Neuronal stem cell (in vitro differentiated cells): ENCODE data around the gene PRKACG.

ENCODE experiments used
- DNase-seq: peaks from one replicate; pipeline ENCODE4 v3.0.0-alpha.2; 2013; ENCODE audit warnings: low spot score
- H2AFZ ChIP-seq: one replicate; pipeline ENCODE4 v1.6.1; 2013; ENCODE audit warnings: mild to moderate bottlenecking, low read length, inconsistent platforms
- H2AK5ac ChIP-seq: 2 replicates; pipeline ENCODE4 v1.6.1; 2013; ENCODE audit warnings: low read depth, mild to moderate bottlenecking, inconsistent platforms, low read length, moderate library complexity, mixed read lengths
- H2BK120ac ChIP-seq: 2 replicates; pipeline ENCODE4 v1.6.1; 2013; ENCODE audit warnings: low read depth, mild to moderate bottlenecking, inconsistent platforms, low read length, moderate library complexity, mixed read lengths
- H2BK12ac ChIP-seq: one replicate; pipeline ENCODE4 v1.6.1; 2013; ENCODE audit warnings: low read length, inconsistent platforms
- H2BK15ac ChIP-seq: 2 replicates; pipeline ENCODE4 v1.6.1; 2013; ENCODE audit warnings: mild to moderate bottlenecking, low read length, inconsistent platforms, mixed read lengths
- H2BK5ac ChIP-seq: one replicate; pipeline ENCODE4 v1.6.1; 2013; ENCODE audit warnings: inconsistent platforms, mild to moderate bottlenecking, low read length, moderate library complexity
- H3K14ac ChIP-seq: one replicate; pipeline ENCODE4 v1.6.1; 2013; ENCODE audit warnings: low read length, inconsistent platforms
- H3K18ac ChIP-seq: 2 replicates; pipeline ENCODE4 v1.6.1; 2013; ENCODE audit warnings: low read length, inconsistent platforms
- H3K23ac ChIP-seq: 2 replicates; pipeline ENCODE4 v1.6.1; 2013; ENCODE audit warnings: low read depth, mild to moderate bottlenecking, mixed read lengths, low read length, inconsistent platforms; ENCODE audit not compliant: poor library complexity
- H3K27ac ChIP-seq: replicated peaks from 3 replicates; pipeline ENCODE4 v1.5.1; 2013; ENCODE audit warnings: low read length, inconsistent platforms
- H3K27me3 ChIP-seq, 3 experiments: 2 replicates each; pipeline ENCODE4 v1.6.1; 2013; ENCODE audit warnings: low read length in 3 of 3, mild to moderate bottlenecking in 2 of 3, inconsistent platforms in 1 of 3, low read depth in 1 of 3, mixed read lengths in 1 of 3, moderate library complexity in 1 of 3; ENCODE audit not compliant: control insufficient read depth in 3 of 3, insufficient read depth in 3 of 3
- H3K36me3 ChIP-seq, 2 donors: replicated peaks in 1 of 2; 2 replicates each; pipeline ENCODE4 v1.6.1; 2013; ENCODE audit warnings: low read length in 2 of 2; ENCODE audit not compliant: control insufficient read depth in 2 of 2, insufficient read depth in 2 of 2
- H3K4ac ChIP-seq: 2 replicates; pipeline ENCODE4 v1.6.1; 2013; ENCODE audit warnings: inconsistent platforms, mild to moderate bottlenecking, low read length, moderate library complexity
- H3K4me1 ChIP-seq, 2 donors: 1 replicate in 1 of 2; 2 replicates in 1 of 2; pipeline ENCODE4 v1.6.1; 2013; ENCODE audit warnings: low read length in 2 of 2, low read depth in 1 of 2; ENCODE audit not compliant: control insufficient read depth in 2 of 2, insufficient read depth in 1 of 2
- H3K4me2 ChIP-seq: one replicate; pipeline ENCODE4 v1.6.1; 2013; ENCODE audit warnings: mild to moderate bottlenecking, low read length, inconsistent platforms; ENCODE audit not compliant: insufficient read depth, poor library complexity, severe bottlenecking
- H3K4me3 ChIP-seq, 2 donors: 2 replicates each; pipeline ENCODE4 v1.5.1; 2013; ENCODE audit warnings: low read length in 2 of 2, mild to moderate bottlenecking in 2 of 2, inconsistent platforms in 1 of 2, moderate library complexity in 1 of 2
- H3K79me1 ChIP-seq: one replicate; pipeline ENCODE4 v1.6.1; 2013; ENCODE audit warnings: low read depth, mild to moderate bottlenecking, inconsistent platforms, low read length, moderate library complexity
- H3K9ac ChIP-seq: one replicate; pipeline ENCODE4 v1.6.1; 2013; ENCODE audit warnings: mild to moderate bottlenecking, low read depth, low read length, inconsistent platforms; ENCODE audit not compliant: poor library complexity
- H3K9me3 ChIP-seq, 2 donors: replicated peaks in 1 of 2; 2 replicates each; pipeline versions ENCODE3 to v1.6.1; 2013; ENCODE audit warnings: low read length in 2 of 2, mild to moderate bottlenecking in 2 of 2, inconsistent platforms in 1 of 2, low read depth in 1 of 2, mixed read lengths in 1 of 2, moderate library complexity in 1 of 2; ENCODE audit not compliant: control insufficient read depth in 2 of 2, insufficient read depth in 1 of 2
- H4K8ac ChIP-seq: one replicate; pipeline ENCODE4 v1.6.1; 2013; ENCODE audit warnings: low read depth, mild to moderate bottlenecking, inconsistent platforms, low read length, moderate library complexity
- H4K91ac ChIP-seq: one replicate; pipeline ENCODE4 v1.6.1; 2013; ENCODE audit warnings: low read length, low read depth, mild to moderate bottlenecking, inconsistent platforms; ENCODE audit not compliant: poor library complexity
- WGBS, 2 donors: extraction: QIAGEN DNeasy Blood & Tissue Kit; methylation state at CpG; one replicate each; pipeline ENCODE4 v1.1.7; 2013; ENCODE audit warnings: missing lambda C conversion rate in 2 of 2, mixed read lengths in 1 of 2; ENCODE audit not compliant: insufficient read length in 2 of 2, insufficient replicate concordance in 1 of 2; ENCODE audit errors: extremely low coverage in 2 of 2; 5-methylcytosine and 5-hydroxymethylcytosine counted together

Gene PRKACG

DNA sequence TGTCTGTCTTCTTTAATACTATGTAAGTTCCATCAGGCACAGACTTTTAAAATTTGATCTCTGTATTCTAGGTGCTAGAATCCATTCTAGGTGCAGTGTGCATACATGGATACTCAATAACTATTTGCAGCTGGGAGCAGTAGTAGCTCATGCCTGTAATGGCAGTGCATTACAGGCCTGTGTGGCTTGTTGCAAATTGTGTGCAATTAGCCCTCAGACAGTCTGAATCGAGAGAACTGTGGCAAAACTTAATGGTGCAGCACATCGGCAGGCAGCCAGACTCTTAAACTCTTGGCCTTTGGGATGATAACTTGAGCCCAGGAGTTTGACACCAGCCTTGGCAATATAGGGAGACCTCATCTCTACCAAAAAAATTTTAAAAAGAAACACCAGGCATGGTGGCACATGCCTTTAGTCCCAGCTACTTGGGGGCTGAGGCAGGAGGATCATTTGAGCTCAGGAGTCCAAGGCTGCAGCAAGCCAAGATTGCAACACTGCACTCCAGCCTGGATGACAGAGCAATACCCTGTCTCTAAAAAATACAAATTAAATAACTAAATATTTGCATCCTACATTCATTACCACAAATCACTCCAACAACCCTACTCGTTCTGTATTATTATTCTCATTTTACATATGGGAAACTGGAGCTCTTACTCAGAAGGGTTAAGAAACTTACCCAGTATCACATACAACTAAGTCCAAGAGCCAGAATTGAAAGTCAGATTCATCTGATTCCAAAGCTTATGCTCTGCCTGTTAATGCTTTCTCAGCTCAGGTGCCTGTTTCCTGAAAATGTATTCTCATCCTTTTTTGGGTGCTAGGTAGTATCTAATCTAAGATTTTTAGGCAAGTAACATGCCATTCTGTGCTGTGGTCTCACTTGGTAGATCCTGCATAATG is 30.1 kb downstream of the PRKACG start:
- Histone ChIP-seq H4K8ac (no peak overlapping the region), H3K4me1 (peaks cover 0 to 2% of the 10 kb centered on the region in 2 donors), H3K4me3 (no peak overlapping the region), H3K79me1 (no peaks in the 10 kb centered on the region), H2BK5ac (no peak overlapping the region), H4K91ac (no peak overlapping the region), H3K4me2 (no peak overlapping the region), H3K23ac (no peak overlapping the region), H3K18ac (no peak overlapping the region), H2BK120ac (no peak overlapping the region), H2AFZ (no peak overlapping the region), H2BK15ac (no peak overlapping the region), H3K14ac (no peak overlapping the region), H3K9me3 (no peaks in the 10 kb centered on the region), H2BK12ac (no peak overlapping the region), H3K9ac (no peak overlapping the region), H3K4ac (no peak overlapping the region), H3K27me3 (no peaks in the 10 kb centered on the region), H2AK5ac (no peak overlapping the region), H3K27ac (no peak overlapping the region), H3K36me3 (peaks cover 0 to 23% of the 10 kb centered on the region in 2 donors)
- DNase-seq, result no peak
- WGBS, 2 donors, result 100% methylated on average over 1 of the region's 3 CpGs; no CpG with 5 or more reads in 1 of the 2 donors

- Histone ChIP-seq H4K91ac (no peak overlapping the region), H2BK5ac (no peak overlapping the region), H3K23ac (no peak overlapping the region), H3K79me1 (no peaks in the 10 kb centered on the region), H3K9ac (no peak overlapping the region), H2BK12ac (no peak overlapping the region), H3K9me3 (no peaks in the 10 kb centered on the region), H3K14ac (no peak overlapping the region), H2BK15ac (no peak overlapping the region), H3K4me2 (no peak overlapping the region), H2AFZ (no peak overlapping the region), H4K8ac (no peak overlapping the region), H2BK120ac (no peak overlapping the region), H3K4me1 (peaks cover 0 to 2% of the 10 kb centered on the region in 2 donors), H3K4me3 (no peak overlapping the region), H3K4ac (no peak overlapping the region), H3K27ac (no peak overlapping the region), H3K36me3 (peaks cover 0 to 23% of the 10 kb centered on the region in 2 donors), H3K27me3 (no peaks in the 10 kb centered on the region), H3K18ac (no peak overlapping the region), H2AK5ac (no peak overlapping the region)
- DNase-seq, result no peak
These were observed 30.9 kb downstream of the PRKACG start for GRCh38 chr9:68983008-68983411.

GRCh38 chr9:68981789-68982188 is 32.1 kb downstream of the PRKACG start:
- Histone ChIP-seq H3K27me3 (no peaks in the 10 kb centered on the region), H3K27ac (no peak overlapping the region), H3K79me1 (no peaks in the 10 kb centered on the region), H2AFZ (no peak overlapping the region), H3K4ac (no peak overlapping the region), H2BK5ac (no peak overlapping the region), H3K9me3 (peaks cover 0 to 1% of the 10 kb centered on the region in 2 donors), H4K91ac (no peak overlapping the region), H3K18ac (no peak overlapping the region), H4K8ac (no peak overlapping the region), H2BK12ac (no peak overlapping the region), H3K9ac (no peak overlapping the region), H3K36me3 (peaks cover 0 to 27% of the 10 kb centered on the region in 2 donors), H3K14ac (no peak overlapping the region), H3K4me3 (no peak overlapping the region), H3K23ac (no peak overlapping the region), H2AK5ac (no peak overlapping the region), H2BK120ac (no peak overlapping the region), H3K4me1 (peaks cover 0 to 2% of the 10 kb centered on the region in 2 donors), H2BK15ac (no peak overlapping the region), H3K4me2 (no peak overlapping the region)
- no peak for DNase-seq
- WGBS, 2 donors, result no CpG with 5 or more reads among the region's 6 CpGs

DNA sequence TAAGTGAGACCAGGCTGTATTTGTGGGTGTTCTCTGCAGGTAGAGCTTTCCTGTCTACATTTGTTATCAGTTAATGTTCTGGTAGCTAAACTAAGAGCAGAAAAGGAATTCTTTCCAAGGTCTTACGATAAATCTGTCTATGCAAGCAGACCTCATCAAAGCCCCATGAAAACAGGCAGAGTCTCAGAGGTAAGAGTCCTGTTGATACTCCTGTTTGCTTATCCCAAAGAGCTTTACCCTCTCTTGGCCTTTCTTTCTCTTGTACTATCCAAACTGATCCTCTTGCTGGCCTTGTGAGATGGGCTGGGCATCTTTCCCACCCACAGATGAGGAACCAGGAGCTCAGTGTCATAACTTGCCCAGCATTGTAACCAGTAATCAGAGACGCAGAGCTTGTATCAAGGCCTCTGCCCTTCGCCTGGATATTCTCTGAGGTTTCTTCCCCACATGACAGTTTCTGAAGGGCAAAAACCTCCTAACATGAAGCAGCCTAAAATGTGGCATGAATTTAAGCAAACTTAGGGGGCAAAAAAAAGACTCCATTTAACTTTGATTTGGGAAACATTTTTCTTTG is 33.5 kb downstream of the PRKACG start:
- H2BK12ac ChIP-seq, result no peak overlapping the region
- no peak overlapping the region for H3K27ac ChIP-seq
- H3K23ac ChIP-seq, result no peak overlapping the region
- H3K9me3 ChIP-seq, result peaks cover 0 to 14% of the 10 kb centered on the region in 2 donors
- H3K4me1 ChIP-seq, result peaks cover 0 to 2% of the 10 kb centered on the region in 2 donors
- no peaks in the 10 kb centered on the region for H3K79me1 ChIP-seq
- peak overlapping the region; percentile 65 for H3K9ac ChIP-seq
- no peak overlapping the region for H3K18ac ChIP-seq
- H3K36me3 ChIP-seq, result peaks cover 0 to 28% of the 10 kb centered on the region in 2 donors
- no peak overlapping the region for H3K4ac ChIP-seq
- DNase-seq, result no peak
- no peak overlapping the region for H3K4me2 ChIP-seq
- peak overlapping the region; percentile 58 for H4K8ac ChIP-seq
- H2AFZ ChIP-seq, result no peak overlapping the region
- WGBS, 2 donors, result no CpG with 5 or more reads among the region's 3 CpGs
- H4K91ac ChIP-seq, result no peak overlapping the region
- no peak overlapping the region for H3K14ac ChIP-seq
- H3K27me3 ChIP-seq, result no peaks in the 10 kb centered on the region
- H2BK120ac ChIP-seq, result no peak overlapping the region
- H2BK15ac ChIP-seq, result no peak overlapping the region
- H2BK5ac ChIP-seq, result no peak overlapping the region
- no peak overlapping the region for H3K4me3 ChIP-seq
- no peak overlapping the region for H2AK5ac ChIP-seq
